NCI-H1436 (cell line): Measurements from ENCODE around the gene UBE2Q1.
A peak's percentile ranks its signal among the peaks of the same experiment; 100 is the strongest.
"Not testable (repeated sequence)": the region's sequence is repeated elsewhere in the genome, so short reads cannot be mapped to it uniquely, and the experiment has no call there.

Source experiments
- DNase-seq: peaks from one replicate; lab custom pipeline; 2025; lab: John Stamatoyannopoulos, UW

Gene UBE2Q1

GRCh38 chr1:154550657-154551056, 7.8 kb downstream of the UBE2Q1 start:
- no peak for DNase-seq

GRCh38 chr1:154550070-154550469, 8.4 kb downstream of the UBE2Q1 start:
- no peak for DNase-seq

GRCh38 chr1:154549202-154549770, 9.2 kb downstream of the UBE2Q1 start:
- no peak for DNase-seq

GRCh38 chr1:154548028-154548427, 10.4 kb downstream of the UBE2Q1 start:
- no peak for DNase-seq

GRCh38 chr1:154547105-154547732, 11.2 kb downstream of the UBE2Q1 start:
- DNase-seq: no peak

GRCh38 chr1:154546264-154547063, 12.0 kb downstream of the UBE2Q1 start:
- peak; percentile 63 for DNase-seq

GRCh38 chr1:154541231-154541630, 17.2 kb downstream of the UBE2Q1 start:
- DNase-seq: no peak

- no peak for DNase-seq
Observed at GRCh38 chr1:154539486-154540483, 18.7 kb downstream of the UBE2Q1 start.

GRCh38 chr1:154536570-154536969, 21.9 kb downstream of the UBE2Q1 start:
- no peak for DNase-seq

- no peak for DNase-seq
Observed at GRCh38 chr1:154533952-154534844, 24.3 kb downstream of the UBE2Q1 start.

- DNase-seq: not testable (repeated sequence)
Observed at GRCh38 chr1:154531950-154532349, 26.5 kb downstream of the UBE2Q1 start.

GRCh38 chr1:154529308-154529707, 29.2 kb downstream of the UBE2Q1 start:
- no peak for DNase-seq

- no peak for DNase-seq
Observed at GRCh38 chr1:154527192-154527591, 31.3 kb downstream of the UBE2Q1 start.

- no peak for DNase-seq
Observed at GRCh38 chr1:154524881-154525280, 33.6 kb downstream of the UBE2Q1 start.

- no peak for DNase-seq
Observed at GRCh38 chr1:154521695-154522094, 36.8 kb downstream of the UBE2Q1 start.

- no peak for DNase-seq
Observed at GRCh38 chr1:154520333-154520732, 38.1 kb downstream of the UBE2Q1 start.

- DNase-seq: no peak
Observed at GRCh38 chr1:154519591-154519991, 38.9 kb downstream of the UBE2Q1 start.

- no peak for DNase-seq
Observed at GRCh38 chr1:154517661-154518060, 40.8 kb downstream of the UBE2Q1 start.

GRCh38 chr1:154514066-154514553, 44.4 kb downstream of the UBE2Q1 start:
- DNase-seq: no peak

- DNase-seq: no peak
Observed at GRCh38 chr1:154512760-154513159, 45.7 kb downstream of the UBE2Q1 start.

- DNase-seq: no peak
Observed at GRCh38 chr1:154503898-154504297, 54.6 kb downstream of the UBE2Q1 start.
